Esophagus squamous epithelium (tissue), 4 donors: ENCODE results near the gene SLC1A7.

Experiments used
- CTCF ChIP-seq, 6 experiments: fragments of 450-650 bp in 4 of 6; fragments of 200-600 bp in 2 of 6; sonication (generic) in 2 of 6; IDR thresholded peaks; one replicate each; pipeline ENCODE4 v1.5.1; 2016 to 2019; ENCODE audit warnings: antibody characterized with exemption in 6 of 6, mild to moderate bottlenecking in 4 of 6, moderate library complexity in 4 of 6
- POLR2A ChIP-seq, 4 donors: fragments of 450-650 bp; IDR thresholded peaks; one replicate each; pipeline ENCODE4 v1.6.1; 2017; ENCODE audit warnings: antibody characterized with exemption in 4 of 4, mild to moderate bottlenecking in 4 of 4, moderate library complexity in 3 of 4

- TF ChIP-seq CTCF (IDR thresholded peaks at IDR 0.05) (no peak), POLR2A (IDR thresholded peaks at IDR 0.05) (no peak)
Observed at GRCh38 chr1:53123453-53124140, 18.8 kb downstream of the SLC1A7 start.
